GM18505 (cell line): Measurements from ENCODE around the gene USP19.
A peak's percentile ranks its signal among the peaks of the same experiment; 100 is the strongest.

Experiments
- ATAC-seq: cut with Tn5 transposase; IDR thresholded peaks from one replicate; pipeline ENCODE4 v1.9.1; 2021; ENCODE audit not compliant: unreplicated experiment
- POLR2A ChIP-seq: IDR thresholded peaks from 4 replicates; pipeline ENCODE4 v1.6.1; 2011; ENCODE audit warnings: borderline replicate concordance; ENCODE audit not compliant: insufficient read depth, insufficient read length; ENCODE audit errors: extremely low read depth

USP19 gene

GRCh38 chr3:49124991-49125670 lies 4.5 kb upstream of the USP19 start:
- ATAC-seq: no peak
- TF ChIP-seq POLR2A: no peak

- ATAC-seq: no peak
- no peak for TF ChIP-seq POLR2A
Observed at GRCh38 chr3:49124203-49124602, 3.6 kb upstream of the USP19 start.

DNA sequence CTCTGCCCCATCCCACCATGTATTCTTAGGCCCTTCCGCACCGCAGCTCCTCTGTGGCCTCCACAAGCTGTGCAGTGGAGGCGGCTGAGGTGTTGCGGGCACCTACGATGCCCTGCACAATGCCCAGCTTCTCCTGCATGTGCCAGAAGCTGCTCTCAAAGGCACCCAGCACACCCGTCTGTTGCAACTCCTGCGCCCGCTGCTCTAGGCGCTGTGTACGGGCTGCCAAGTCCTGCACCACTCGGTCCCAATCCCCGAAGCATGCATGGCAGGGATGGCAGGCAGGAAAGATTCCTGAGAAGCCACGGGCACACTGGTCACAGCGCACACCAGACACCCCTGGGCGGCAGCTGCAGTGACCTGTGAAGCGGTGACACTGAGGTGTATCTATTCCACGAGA lies 3.1 kb upstream of the USP19 start:
- no peak for TF ChIP-seq POLR2A
- ATAC-seq: no peak

DNA sequence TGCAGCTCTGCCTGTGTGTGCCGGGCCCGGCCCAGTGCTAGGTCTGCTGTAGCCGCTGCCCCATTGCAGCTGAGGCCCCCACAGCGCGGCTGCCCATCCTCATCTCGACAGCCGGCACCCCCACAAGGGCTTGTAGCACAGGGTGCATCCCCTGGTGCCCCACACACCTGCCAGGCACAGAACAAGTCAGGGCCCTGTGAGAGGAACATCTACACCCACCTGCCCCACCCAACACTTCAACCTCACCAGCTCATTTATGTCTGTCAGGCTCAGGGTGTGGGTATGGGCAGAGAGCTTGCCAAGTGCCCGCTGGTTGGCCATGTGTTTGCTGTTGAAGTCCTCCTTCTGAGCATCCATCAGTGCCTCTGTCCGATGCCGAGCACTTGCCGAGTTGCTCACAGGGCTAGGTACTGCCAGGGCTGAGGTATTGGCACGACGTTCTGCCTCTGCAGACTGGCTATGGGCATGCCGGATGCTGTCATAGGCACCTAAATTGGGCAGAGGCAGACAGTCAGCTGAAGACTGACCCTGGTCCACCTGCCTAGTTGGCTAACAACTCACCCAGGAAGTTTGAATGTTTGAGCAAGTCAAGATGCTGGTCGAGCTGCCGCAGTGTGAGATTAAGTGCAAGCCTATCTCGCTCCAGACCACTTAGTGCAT lies 2.4 kb upstream of the USP19 start:
- no peak for ATAC-seq
- TF ChIP-seq POLR2A: no peak

DNA sequence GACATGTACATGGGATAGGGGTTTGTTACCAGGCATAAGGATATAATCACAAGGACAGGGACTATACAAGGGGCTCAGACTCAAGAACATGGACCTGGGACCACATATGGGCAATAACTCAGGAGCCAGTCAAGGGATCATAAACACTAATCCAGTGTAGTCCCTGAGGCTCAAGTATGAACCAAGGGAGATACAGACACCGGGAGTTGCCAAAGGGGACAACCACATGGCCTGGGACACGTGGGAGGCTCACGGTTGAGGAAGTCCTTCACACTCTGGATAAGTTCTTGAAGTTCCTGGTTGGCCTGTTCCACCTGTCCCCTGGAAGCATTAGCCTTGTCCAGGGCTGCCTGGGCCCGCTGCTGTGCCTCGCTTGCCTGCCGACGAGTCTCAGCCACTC lies 1.8 kb upstream of the USP19 start:
- ATAC-seq: no peak
- TF ChIP-seq POLR2A: no peak

- no peak for ATAC-seq
- no peak for TF ChIP-seq POLR2A
Observed at GRCh38 chr3:49122022-49122421, 1.4 kb upstream of the USP19 start.

GRCh38 chr3:49121132-49121736 lies 611 bp upstream of the USP19 start:
- TF ChIP-seq POLR2A: no peak
- peak; percentile 3 for ATAC-seq

GRCh38 chr3:49120096-49120437 lies 556 bp downstream of the USP19 start:
- ATAC-seq: peak; percentile 2
- no peak for TF ChIP-seq POLR2A

GRCh38 chr3:49119439-49119838 lies 1.2 kb downstream of the USP19 start:
- no peak for TF ChIP-seq POLR2A
- ATAC-seq: no peak

DNA sequence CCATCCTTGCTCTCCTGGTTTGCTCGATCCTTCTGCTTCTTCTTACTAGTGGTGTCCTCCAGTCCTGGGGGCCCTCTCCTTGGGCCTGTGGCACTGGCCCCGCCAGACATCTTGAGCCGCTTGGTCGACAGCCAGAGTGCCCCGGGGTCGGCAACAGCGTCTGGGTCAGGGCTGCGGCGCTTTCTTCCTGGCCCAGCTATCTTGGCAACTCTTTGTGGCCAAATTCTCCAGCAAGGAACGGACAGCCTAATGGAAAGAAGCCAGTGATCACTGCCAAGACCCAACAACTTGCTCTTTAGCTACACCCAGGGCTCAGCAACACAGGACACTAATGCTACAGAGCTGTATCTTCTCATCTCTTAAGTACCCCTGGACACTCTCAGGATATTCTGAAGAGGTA lies 1.6 kb downstream of the USP19 start:
- no peak for TF ChIP-seq POLR2A
- no peak for ATAC-seq

DNA sequence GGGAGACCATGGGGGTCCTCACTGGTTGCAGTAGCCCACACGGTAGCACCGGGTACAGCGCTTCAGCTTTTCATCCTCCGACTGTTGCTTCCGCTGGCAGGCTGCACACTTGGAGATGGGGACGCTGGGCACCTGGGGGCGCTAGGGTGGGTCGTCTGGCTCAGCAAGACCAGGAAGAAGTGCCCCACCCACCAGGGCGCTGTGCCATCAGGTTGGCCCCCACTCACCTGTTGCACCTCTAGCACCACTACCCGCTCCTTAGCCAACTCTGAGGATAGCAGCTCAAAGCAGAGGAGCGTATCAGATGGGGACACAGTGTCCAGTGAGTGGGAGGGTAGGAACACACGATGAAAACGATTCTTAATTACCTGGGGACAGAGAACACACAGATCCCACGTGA lies 8.4 kb downstream of the USP19 start:
- no peak for ATAC-seq
- TF ChIP-seq POLR2A: no peak

DNA sequence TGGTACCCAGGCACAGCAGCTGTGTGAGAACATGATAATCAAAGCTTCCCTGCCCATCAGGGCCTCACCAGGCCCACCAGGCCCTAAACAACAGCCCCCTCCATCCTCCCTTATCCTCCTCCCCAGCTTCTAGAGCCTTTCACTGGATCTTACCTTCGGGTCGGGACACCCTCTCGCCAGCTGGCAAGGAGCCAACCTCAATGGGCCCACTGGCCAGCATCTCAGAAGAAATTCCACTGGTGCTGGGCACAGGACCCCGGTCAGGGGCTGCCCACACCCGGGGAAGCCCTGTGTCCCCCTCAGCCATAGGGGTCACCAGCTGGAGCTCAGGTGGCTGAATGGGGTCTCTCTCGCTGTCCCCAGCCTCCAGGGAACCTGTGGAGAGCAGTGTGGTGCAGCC lies 9.3 kb downstream of the USP19 start:
- TF ChIP-seq POLR2A: no peak
- no peak for ATAC-seq

- ATAC-seq: no peak
- TF ChIP-seq POLR2A: no peak
Observed at GRCh38 chr3:49110780-49111179, 9.8 kb downstream of the USP19 start.

GRCh38 chr3:49108346-49108745 lies 12.3 kb downstream of the USP19 start:
- no peak for TF ChIP-seq POLR2A
- no peak for ATAC-seq

DNA sequence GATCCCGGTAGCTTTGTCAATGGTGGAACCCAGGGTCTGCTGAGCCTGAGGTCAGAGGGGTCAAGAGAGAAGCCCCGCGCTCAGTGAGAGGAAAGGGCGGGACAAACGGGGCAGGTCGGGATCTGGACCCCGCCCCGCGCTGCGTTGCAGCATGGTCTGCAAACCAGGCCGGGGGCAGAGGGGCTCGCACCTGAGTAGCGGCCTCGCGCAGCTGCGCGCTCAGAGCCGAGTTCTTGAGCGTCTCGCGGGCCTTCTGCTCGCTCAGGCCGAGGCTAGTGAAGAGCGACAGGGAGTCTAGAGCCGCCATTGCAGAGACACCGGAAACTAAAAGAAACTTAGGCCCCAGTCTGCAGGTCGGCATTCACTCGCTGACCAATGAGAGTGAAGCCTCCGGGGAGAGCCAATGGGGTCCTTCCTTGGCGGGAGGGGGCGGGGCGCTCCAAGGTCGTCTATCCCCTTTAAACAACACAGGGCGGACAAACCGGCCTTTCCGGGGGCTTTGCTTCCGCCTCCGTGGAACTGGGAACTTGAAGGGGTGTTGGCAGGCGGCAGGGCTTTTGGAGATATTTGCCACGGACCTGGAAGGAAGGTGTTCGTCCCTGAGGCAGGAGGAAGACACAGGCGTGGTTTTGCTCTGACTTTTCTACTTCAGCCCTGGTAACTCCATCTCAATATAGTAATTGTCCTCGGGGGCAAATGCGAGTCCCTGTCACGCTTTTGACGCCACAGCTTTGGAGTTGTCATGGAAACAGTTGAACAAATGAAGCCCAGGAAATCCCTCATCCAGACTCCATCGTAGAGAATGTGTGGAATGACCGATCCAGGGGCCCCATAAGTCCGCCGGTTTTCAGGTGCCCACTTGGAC lies 16.0 kb downstream of the USP19 start, which contains the start of gene QARS1:
Gene QARS1 (minus strand): TSS at position 331 of the 865 bp plus-strand sequence. CDS start 24 bp downstream, at position 307.
- peak; percentile 93 for TF ChIP-seq POLR2A
- peak; percentile 88 for ATAC-seq
